GM21360 (cell line): ENCODE measurements around the gene PNLIPRP1.

ENCODE experiments used
- ATAC-seq: cut with Tn5 transposase; IDR thresholded peaks from one replicate; pipeline ENCODE4 v1.9.1; 2021; ENCODE audit warnings: mild to moderate bottlenecking, moderate library complexity; ENCODE audit not compliant: unreplicated experiment

PNLIPRP1 gene

GRCh38 chr10:116590590-116591444 lies at the start of gene PNLIPRP1:
Gene PNLIPRP1 (plus strand): TSS chr10:116590959. CDS start chr10:116591130, 171 bp downstream.
- no peak for ATAC-seq

- ATAC-seq, result no peak
Measured at GRCh38 chr10:116542007-116542677, 48.6 kb upstream of the PNLIPRP1 start.

GRCh38 chr10:116545122-116545521 lies 45.6 kb upstream of the PNLIPRP1 start:
- ATAC-seq, result no peak

- ATAC-seq, result no peak
Measured at GRCh38 chr10:116545756-116546155, 45.0 kb upstream of the PNLIPRP1 start, which contains the start of gene PNLIP. Gene PNLIP (plus strand): TSS chr10:116545931. CDS start chr10:116546093, 162 bp downstream.

- no peak for ATAC-seq
Measured at GRCh38 chr10:116548301-116548700, 42.5 kb upstream of the PNLIPRP1 start.

GRCh38 chr10:116553378-116553980 lies 37.3 kb upstream of the PNLIPRP1 start:
- no peak for ATAC-seq

GRCh38 chr10:116554628-116555027 lies 36.1 kb upstream of the PNLIPRP1 start:
- ATAC-seq, result no peak

- ATAC-seq, result no peak
Measured at GRCh38 chr10:116555880-116556279, 34.9 kb upstream of the PNLIPRP1 start.

- no peak for ATAC-seq
Measured at GRCh38 chr10:116557305-116557880, 33.4 kb upstream of the PNLIPRP1 start.

GRCh38 chr10:116565534-116565933 lies 25.2 kb upstream of the PNLIPRP1 start:
- no peak for ATAC-seq

GRCh38 chr10:116566932-116567331 lies 23.8 kb upstream of the PNLIPRP1 start:
- no peak for ATAC-seq

GRCh38 chr10:116567335-116567734 lies 23.4 kb upstream of the PNLIPRP1 start:
- no peak for ATAC-seq

GRCh38 chr10:116574797-116575196 lies 16.0 kb upstream of the PNLIPRP1 start:
- ATAC-seq, result no peak

- no peak for ATAC-seq
Measured at GRCh38 chr10:116587878-116588591, 2.7 kb upstream of the PNLIPRP1 start.

GRCh38 chr10:116588995-116589394 lies 1.8 kb upstream of the PNLIPRP1 start:
- ATAC-seq, result no peak

- ATAC-seq, result no peak
Measured at GRCh38 chr10:116589926-116590325, 833 bp upstream of the PNLIPRP1 start.

- ATAC-seq, result no peak
Measured at GRCh38 chr10:116593139-116593740, 2.5 kb downstream of the PNLIPRP1 start.

GRCh38 chr10:116594525-116595035 lies 3.8 kb downstream of the PNLIPRP1 start:
- ATAC-seq, result no peak

- ATAC-seq, result no peak
Measured at GRCh38 chr10:116596062-116596461, 5.3 kb downstream of the PNLIPRP1 start.

GRCh38 chr10:116597543-116597942 lies 6.8 kb downstream of the PNLIPRP1 start:
- ATAC-seq, result no peak
